ENCODE measurements around the gene ZNF200. TPM values are rescaled to one million over a fixed set of nuclear protein-coding genes. Genes with fewer than 3 reads are reported as not detected.
"Not testable (repeated sequence)": the region's sequence is repeated elsewhere in the genome, so short reads cannot be mapped to it uniquely, and the experiment has no call there.

The ZNF200 gene
- 5.1 TPM for total RNA-seq
- long read RNA-seq, partial matches to known transcripts = 0 of 2 reads
- long read RNA-seq, other reads (novel, unspliced or antisense) = 0 of 2 reads

- peak; percentile 99 for ATAC-seq
- peak; percentile 99 for DNase-seq (ENCODE audit: missing footprints)
- intact Hi-C loops (cut with DNase I) = loop anchor here (2.0 to 5.0 kb wide), 3 partner anchors 28 to 67 kb away; partner anchors contain the start of gene ZNF263
Observed at GRCh38 chr16:3234857-3235561, at the start of gene ZNF200. TSS of gene ZNF200 (minus strand) at chr16:3235158. CDS start at chr16:3233755, 1,403 bp downstream.

- no peak for DNase-seq (ENCODE audit: missing footprints)
- intact Hi-C loops (cut with DNase I) = loop anchor here (1.0 to 5.0 kb wide), 5 partner anchors 19 to 219 kb away; partner anchors contain the start of genes CLUAP1, TIGD7, ZNF200 and ZNF75A
- no peak for ATAC-seq
Observed at GRCh38 chr16:3283543-3284447, 48.8 kb upstream of the ZNF200 start.

DNA sequence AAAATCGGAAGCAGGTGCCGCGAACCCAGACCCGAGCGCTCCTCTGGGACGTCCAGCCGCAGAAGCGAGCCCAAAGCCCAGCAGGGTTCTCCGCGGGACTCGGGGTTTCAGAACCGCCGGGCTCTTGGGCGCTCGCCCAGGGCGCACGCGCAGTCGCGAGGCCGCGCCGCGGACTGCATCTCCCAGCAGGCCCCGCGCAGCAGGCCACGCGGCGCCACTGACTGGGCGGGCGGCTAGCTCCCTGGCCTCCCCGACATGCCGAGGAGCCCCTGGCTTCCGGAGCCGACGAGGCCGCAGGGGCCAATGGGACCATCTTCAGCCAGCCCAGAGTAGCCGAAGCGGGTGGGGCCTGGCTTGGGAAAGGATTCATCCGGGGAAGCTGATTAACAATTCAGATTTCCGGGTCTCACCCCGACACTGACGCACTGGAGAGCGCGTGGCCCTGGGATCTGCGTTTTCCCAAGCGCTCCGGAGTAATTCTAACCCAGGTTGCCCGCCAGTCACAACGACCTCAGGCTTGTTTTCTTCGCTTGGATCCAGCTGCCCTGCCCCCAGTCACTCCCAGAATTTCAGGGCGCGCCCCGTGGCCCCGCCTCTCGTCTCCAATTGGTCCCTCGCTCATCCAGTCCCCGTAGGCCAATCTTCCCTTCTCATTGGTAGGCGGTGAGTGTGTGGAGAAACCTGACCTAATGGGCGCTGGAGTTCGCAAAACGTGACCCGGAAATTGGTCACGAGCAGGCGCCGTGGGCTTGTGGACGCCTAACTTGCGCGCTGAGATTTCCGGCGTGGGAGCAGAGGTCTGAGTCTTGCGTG lies 48.0 kb upstream of the ZNF200 start, which contains the start of gene ZNF263:
ZNF263 (plus strand) TSS at position 762 of the 813 bp plus-strand sequence. CDS start 328 bp downstream, outside the sequence.
- intact Hi-C loops (cut with DNase I) = loop anchor here (1.0 to 5.0 kb wide), 5 partner anchors 18 to 219 kb away; partner anchors contain the start of genes CLUAP1, TIGD7, ZNF200 and ZNF75A
- DNase-seq (ENCODE audit: missing footprints) = peak; percentile 97
- peak; percentile 97 for ATAC-seq

DNA sequence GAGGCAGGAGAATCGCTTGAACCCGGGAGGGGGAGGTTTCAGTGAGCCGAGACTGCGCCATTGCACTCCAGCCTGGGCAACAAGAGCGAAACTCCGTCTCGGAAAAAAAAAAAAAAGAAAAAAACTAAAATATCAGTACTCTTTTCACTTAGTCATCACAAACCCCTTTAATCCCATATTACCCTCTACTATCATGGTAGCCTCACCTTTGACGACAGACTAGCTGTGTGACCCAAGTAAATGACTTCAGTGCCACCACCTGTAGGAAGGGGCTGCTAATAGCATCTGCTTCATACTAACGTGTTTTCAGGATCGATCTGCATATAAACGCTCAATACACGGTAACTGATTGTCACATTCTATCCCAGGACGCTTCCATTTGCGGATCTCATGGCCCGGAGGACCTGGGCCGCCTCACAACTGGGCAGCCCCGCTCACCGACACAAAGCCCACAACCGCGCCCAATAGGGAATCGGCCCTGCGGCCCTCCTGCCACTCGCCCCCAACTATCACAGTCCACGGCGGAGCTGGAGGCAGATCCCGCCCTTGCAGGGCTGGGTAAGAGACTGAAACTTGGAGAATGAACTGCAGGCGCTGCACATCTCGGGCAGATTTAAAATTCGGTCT lies 47.3 kb upstream of the ZNF200 start:
- DNase-seq (ENCODE audit: missing footprints) (no peak), ATAC-seq (peak; percentile 33)
- intact Hi-C loops (cut with DNase I) = loop anchor here (2.0 to 5.0 kb wide), 4 partner anchors 17 to 220 kb away; partner anchors contain the start of genes CLUAP1 and ZNF200

DNA sequence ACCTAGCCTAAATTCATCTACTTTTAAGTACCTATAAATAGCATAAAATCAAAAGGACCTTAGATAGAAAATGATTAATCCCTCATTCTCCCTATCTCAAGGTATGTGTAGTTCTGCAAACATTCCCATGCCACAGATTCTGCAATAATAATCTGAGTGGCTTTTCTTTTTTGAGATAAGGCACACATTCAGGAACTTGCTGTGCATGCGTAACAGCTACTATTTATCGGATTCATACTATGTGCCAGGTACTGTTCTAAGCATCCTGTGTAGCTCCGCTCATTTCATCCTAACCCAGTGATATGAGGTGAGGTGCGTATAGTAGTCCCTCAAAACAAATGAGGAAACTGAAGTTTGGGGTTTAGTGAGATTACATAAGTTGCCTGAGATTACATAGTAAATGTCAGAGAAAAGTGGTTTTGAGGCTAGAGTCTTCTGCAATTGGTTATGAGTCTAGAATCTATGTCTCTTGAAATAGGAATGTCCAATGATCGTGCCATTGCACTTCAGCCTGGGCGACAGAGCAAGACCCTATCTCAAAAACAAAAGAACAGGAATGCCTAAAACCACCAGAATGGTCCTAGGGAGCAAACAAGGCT lies 46.4 kb upstream of the ZNF200 start:
- DNase-seq (ENCODE audit: missing footprints) (no peak), ATAC-seq (no peak)
- intact Hi-C loops (cut with DNase I) = loop anchor here (5.0 kb wide), 3 partner anchors 44 to 221 kb away; partner anchors contain the start of genes CLUAP1 and ZNF200

DNA sequence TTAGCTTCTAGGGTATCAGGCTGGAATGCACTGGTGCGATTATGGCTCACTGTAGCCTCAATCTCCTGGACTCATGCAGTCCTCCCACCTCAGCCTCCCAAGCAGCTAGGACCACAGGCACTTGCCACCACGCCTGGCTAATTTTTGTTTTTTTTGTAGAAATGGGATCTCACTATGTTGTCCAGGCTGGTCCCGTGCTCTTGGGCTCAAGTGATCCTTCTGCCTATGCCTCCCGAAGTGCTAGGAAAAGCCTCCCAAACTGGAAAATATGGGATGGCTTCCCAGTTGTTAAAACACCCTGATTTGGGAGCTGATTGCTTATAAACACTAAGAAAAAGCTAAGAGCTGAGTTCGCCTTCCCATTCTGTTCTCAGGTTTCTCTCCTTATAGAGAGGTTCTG lies 41.7 kb upstream of the ZNF200 start:
- no peak for DNase-seq (ENCODE audit: missing footprints)
- intact Hi-C loops (cut with DNase I) = no loop called here
- ATAC-seq = no peak

DNA sequence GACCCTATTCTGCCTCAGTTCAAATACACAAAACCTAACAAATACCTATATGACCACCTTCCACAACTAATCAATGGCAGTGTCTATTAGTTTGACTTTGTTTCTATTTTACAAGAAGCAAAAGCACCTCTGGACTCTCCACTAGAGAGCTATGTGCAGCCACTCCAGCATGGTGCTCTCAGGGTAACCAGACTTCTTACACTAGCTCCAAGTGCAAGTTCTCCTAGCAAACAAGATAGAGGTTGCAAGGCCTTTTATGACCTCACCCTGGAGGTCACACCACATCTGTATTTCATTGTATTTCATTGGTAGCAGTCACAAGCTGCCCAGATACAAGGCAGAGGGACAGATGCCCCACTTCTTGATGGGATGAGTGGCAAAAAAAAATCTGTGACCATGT lies 40.0 kb upstream of the ZNF200 start:
- ATAC-seq = no peak
- intact Hi-C loops (cut with DNase I) = no loop called here

GRCh38 chr16:3274490-3274889 lies 39.5 kb upstream of the ZNF200 start:
- ATAC-seq (no peak), DNase-seq (ENCODE audit: missing footprints) (no peak)

More for the DNA sequence above, 40.0 kb upstream of the ZNF200 start:
- no peak for DNase-seq (ENCODE audit: missing footprints)

DNA sequence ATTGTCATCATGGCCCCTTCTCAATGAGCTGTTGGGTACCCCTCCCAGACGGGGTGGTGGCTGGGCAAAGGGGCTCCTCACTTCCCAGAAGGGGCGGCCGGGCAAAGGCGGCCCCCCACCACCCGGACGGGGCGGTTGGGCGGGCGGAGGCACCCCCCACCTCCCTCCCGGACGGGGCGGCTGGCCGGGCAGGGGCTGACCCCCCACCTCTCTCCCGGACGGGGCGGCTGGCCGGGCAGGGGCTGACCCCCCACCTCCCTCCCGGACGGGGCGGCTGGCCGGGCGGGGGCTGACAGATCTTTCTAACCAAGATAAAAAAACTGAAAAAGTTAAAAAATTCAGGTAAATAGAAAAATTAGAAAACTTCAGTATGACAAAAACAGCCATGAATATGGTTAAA lies 36.3 kb upstream of the ZNF200 start:
- ATAC-seq; intact Hi-C loops (cut with DNase I); DNase-seq (ENCODE audit: missing footprints): not testable (repeated sequence)

More at GRCh38 chr16:3274490-3274889, 39.5 kb upstream of the ZNF200 start:
- intact Hi-C loops (cut with DNase I) = no loop called here

GRCh38 chr16:3270718-3271117 lies 35.8 kb upstream of the ZNF200 start:
- DNase-seq (ENCODE audit: missing footprints); intact Hi-C loops (cut with DNase I); ATAC-seq: not testable (repeated sequence)

DNA sequence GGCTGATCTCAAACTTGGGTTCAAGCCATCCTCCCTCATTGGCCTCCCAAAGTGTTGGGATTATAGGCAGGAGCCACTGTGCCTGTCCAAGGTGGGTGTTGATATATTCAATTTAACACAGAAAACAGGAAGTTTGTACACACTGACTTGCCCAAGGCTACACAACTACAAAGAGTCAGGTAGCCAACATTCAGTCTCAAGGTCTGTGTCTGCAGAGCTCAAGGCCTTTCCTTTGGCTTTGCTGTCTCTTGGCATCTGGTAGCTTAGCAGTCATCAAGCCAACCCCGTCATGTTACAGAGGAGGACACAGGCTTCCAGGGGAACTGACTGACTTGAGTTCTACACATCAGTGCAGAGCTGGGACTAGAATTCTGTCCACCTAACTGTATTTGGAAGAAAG lies 33.3 kb upstream of the ZNF200 start:
- no peak for ATAC-seq
- DNase-seq (ENCODE audit: missing footprints) = no peak
- intact Hi-C loops (cut with DNase I) = no loop called here

DNA sequence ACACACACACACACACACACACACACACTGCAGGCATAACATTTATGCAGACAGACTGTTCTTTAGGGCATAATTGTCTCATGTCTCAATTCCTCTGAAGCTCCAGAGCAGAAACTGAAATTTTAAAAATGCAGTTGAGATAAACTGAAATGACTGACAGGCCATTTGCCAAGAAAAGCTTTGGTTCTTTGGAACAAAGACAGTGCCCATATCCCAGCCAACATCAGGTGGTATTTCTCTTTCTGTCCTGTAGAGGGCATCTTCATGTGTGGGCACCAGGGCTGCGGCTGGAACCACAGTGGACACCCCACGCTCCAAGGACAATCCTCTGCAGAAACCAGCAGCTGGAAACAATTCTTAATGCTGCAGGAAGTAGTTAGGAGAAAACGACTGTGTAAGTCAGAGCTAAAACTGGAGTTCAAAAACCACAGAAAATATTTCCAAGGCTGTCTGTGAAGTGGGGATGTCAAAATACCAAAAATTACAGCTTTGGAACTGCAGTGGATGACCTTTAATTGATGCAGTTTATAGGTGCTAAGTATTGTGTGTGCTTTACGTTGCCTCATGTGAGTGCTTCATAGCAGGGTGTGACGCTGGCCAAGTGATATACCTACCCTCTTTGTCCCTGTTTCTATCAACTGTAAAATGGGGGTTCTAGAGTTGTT lies 32.0 kb upstream of the ZNF200 start:
- intact Hi-C loops (cut with DNase I) = no loop called here
- DNase-seq (ENCODE audit: missing footprints) (no peak), ATAC-seq (no peak)

DNA sequence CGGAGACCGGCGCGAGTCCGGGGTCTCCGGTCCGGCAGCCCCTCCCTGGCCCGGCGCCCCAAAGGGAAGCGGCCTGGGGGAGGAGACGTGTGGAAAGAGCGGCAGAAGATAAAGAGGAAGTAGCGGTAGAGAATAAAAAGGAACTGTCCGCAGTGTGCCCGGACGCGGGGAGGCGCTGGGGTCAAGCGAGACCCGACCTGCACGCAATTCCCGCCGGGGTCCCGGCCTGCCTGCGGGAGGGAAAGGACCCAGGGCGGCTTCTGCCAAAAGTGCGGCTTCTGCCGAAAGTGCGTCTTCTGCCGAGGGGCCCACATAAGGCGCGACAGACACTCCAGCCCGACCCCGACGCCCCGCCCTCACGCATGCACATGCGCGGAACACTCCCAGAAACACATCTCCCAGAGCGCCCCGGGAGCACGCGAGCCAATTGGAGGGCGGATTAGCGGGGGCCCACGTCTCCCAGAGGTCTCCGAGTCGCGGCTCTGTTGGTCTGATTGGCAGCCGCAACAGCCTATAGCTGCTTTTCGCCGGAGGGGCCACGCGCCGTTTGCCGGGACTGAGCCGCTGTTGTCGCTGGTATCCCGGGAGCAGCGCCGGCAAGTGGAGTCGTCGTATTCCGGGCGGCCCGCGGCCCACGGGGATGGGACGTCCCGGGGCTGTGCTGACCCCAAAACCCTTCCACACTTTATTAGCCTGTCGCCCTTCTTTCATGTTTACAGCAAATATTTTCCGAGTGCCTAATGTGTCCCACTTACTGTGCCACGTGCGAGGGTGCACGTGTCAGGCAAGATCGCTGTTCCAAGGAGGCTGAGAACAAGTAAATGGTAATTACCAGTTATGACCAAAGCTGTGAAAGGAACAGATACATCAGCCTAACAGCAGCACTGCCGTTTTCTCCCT lies 29.4 kb upstream of the ZNF200 start:
- DNase-seq (ENCODE audit: missing footprints) (peak; percentile 97), ATAC-seq (peak; percentile 95)
- intact Hi-C loops (cut with DNase I) = loop anchor here (2.0 to 5.0 kb wide), 2 partner anchors 18 to 238 kb away; partner anchors contain the start of genes CLUAP1 and ZNF263

- intact Hi-C loops (cut with DNase I) = loop anchor here (2.0 to 5.0 kb wide), 2 partner anchors 28 to 240 kb away; partner anchors contain the start of genes CLUAP1 and ZNF200
- DNase-seq (ENCODE audit: missing footprints) (no peak), ATAC-seq (no peak)
Observed at GRCh38 chr16:3262517-3262916, 27.6 kb upstream of the ZNF200 start.

DNA sequence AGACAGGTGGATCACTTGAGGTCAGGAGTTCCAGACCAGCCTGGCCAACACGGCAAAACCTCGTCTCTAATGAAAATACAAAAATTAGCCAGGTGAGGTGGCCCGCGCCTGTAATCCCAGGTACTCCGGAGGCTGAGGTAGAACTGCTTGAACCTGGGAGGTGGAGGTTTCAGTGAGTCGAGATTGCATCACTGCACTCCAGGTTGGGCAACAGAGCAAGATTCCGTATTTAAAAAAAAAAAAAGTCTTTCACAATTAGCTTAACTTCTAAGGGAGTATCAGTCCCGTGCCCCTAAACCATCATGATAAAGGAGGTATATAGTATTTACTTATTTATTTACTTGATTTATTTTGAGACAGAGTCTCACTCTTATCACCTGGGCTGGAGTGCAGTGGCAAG lies 24.9 kb upstream of the ZNF200 start:
- ATAC-seq = no peak
- DNase-seq (ENCODE audit: missing footprints) = no peak
- intact Hi-C loops (cut with DNase I) = loop anchor here (5.0 kb wide), 1 partner anchor 242 kb away; the partner anchor contains the start of gene CLUAP1
